ENCODE measurements around the gene PDHX.

PDHX gene

DNA sequence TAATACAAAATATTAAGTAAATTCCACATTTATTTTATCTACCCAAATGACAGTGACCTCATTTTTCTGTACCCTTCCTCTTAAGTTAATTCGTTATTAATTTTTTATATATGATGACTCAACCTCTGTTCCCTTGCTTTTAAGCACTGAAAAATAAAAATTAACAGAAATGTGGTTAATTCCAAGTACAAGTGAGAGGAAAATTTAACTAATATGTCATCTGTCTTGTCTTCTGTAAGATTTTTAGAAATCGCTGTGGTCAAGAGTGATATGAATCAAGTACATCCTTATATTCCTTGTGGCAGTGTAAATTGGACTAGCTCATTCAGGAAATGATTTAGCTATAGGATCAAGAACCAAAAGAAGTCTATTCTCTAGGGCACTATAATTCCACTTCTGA is 74.5 kb downstream of the PDHX start:
- no peak for DNase-seq (ENCODE audit: low spot score)

DNA sequence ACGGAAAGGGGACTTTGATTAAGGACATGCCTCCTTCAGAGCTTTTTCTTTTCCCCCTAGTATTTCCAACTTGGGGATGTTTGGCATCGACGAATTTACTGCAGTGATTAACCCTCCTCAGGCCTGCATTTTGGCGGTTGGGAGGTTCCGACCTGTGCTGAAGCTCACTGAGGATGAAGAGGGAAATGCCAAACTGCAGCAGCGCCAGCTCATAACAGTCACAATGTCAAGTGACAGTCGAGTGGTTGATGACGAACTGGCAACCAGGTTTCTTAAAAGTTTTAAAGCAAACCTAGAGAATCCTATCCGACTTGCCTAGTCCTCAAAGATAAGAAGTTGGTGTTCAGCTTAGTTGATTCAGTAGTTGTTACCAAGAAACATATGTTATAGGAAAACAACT is 78.4 kb downstream of the PDHX start:
- no peak for DNase-seq (ENCODE audit: low spot score)

DNA sequence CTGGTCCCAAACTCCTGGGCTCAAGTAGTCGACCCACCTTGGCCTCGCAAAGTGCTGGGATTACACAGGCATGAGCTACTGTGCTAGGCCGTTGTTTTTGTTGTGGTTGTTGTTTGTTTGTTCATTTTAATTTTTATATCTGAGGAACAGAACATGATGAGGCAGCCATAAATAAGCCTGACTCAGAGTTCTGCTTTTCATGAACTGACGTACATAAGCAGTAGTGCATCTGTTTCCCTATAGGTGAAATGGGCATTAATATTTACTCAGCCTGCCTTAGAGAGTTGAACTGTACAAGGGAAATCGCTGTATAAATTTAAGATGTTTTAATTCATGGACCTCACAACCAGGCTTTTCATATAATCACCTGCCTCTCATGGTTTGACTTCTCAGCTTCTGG is 80.5 kb downstream of the PDHX start:
- no peak for DNase-seq (ENCODE audit: low spot score)

DNA sequence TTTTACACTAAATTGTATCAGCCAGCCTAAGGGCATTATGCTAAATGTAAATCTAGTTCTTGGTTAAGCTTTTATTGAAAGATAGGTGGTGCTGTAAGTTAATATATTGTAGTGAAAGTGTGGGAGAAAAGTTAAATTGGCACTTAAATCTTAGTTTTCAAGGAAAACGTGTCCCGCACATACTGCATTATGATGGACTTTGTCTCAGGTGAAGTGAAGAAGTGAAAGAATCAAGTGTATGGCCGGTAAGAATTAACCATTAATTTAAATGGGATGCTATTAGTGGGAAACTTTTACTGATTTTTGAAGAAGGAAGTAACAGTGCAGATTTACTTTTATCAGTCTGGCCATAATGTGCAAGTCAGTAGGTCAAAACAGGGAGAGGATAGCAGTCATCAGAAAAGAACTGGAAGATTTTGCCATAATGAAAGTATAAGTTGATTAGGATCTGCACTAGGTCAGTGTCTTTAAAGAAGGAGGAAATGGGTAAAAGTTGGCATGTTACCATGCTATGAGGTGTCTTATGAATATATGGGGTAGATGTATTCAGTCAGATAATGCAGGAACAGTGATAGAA is 81.6 kb downstream of the PDHX start:
- DNase-seq (ENCODE audit: low spot score): no peak

DNA sequence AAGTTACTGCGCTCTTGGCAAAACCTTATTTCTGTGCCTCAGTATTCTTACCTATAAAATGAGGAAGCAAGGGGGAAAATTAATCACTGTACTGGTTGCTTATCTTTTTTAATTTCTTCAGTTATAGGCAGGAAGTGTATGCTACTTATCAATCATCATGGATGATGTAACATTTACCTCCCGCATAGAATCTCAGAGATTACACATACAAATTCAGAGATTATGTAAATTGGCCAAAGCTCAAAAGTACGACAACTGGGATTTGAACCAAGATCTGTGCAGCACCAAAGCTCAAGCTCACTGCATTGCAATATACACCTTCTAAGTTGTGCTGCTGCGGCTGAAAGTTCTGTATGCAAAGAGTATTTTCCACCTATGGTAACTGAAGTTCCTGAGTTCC is 83.0 kb downstream of the PDHX start:
- DNase-seq (ENCODE audit: low spot score): no peak

DNA sequence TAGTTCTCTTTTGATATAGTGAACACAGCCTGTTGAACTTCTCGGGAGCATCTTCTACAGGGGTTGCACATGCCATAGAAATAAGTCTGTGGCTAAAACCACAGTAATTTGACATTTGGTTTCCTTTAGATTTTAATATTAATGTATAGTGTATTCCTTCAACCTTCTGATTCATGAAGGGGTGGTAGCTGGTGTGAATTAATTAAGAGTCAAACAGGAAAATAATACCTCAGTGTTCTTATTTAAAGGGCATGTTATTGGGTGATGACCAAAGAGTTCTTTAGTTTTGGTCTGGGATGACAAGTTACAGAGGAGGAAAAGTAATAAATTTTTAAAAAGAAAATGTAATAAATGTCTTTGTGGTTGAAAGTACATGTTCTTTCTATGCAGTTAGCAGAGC is 86.8 kb downstream of the PDHX start:
- DNase-seq (ENCODE audit: low spot score): no peak

DNA sequence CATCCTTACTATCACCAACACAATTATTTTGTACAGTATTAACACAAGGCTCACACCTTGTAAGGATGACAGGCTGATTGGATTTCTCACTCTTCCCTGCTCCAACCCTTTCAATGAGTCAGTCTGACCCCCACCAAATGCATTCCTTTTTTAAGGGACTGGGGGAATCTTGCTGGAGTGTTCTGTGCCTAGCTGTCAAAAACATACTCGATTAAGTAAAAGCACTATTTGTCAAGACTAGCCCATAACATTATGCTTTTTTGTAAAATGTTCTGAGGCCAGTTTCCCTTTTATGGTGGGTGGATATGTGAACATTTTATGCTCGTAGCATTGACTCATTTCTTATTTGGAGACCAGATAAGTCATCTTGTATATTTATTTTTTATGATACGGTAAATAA is 87.2 kb downstream of the PDHX start:
- no peak for DNase-seq (ENCODE audit: low spot score)

DNA sequence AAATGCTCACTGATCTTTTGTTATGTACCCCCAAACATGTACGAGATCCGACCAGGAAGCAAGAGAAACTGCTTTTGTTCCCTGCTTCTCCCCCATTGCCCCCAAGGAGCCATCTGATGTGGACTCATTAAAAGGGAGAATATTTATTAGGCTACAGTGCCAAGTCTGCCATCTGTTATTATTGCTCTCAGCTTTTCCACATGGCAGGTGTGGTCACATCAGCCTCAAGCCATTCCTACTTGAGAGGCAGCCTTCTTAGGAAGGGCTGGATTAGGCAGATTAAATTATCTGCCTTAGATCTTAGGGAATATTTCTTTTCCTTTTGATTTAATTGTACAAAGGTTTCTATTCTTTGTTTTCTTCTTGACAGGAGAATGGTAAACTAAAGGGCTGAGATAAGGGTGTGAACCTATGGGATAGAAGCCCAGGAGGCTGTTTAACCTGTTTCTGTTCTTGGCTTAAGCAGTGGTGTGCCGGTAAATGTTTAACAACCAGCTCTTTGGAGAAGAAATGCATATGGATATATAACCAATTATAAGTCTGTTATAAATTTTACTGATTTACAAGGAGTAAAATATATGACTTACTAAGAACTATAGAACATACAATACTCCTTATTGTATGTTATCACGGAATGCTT is 88.8 kb downstream of the PDHX start:
- DNase-seq (ENCODE audit: low spot score): no peak

DNA sequence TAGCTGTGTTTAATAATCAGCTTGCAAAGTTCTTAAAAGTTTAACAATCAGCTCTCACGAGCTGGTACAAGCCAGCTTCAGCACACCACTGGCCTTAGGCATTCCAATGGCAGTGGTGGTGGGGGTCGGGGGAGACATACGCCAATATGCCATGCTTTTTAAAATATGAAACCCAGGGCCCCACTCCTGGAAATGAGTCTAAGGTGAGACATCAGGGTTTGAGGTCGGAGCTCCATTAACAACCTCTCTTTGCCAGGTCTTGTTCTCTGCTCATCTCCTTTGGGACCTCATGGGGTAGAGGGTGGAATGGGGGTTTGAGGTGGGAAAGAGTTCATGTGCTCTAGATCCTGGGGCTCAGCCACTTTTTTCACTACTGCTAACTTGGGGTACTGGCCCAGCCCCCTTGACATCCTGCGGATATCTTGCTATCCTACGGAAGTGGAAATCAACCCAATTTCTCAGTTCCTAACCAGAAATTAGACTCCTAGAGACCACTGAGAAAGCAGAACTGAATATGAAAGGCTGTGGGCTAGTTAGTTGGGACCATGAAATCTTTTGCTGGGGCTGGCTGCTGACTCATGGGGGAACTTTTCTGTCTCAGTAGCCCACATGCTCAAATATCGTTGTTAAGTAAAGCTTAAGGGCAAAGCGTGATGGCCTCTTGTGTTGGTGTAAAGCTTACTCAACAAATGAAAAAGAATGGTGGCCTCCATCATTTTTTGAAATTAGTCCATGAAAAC is 90.1 kb downstream of the PDHX start:
- DNase-seq (ENCODE audit: low spot score): no peak

DNA sequence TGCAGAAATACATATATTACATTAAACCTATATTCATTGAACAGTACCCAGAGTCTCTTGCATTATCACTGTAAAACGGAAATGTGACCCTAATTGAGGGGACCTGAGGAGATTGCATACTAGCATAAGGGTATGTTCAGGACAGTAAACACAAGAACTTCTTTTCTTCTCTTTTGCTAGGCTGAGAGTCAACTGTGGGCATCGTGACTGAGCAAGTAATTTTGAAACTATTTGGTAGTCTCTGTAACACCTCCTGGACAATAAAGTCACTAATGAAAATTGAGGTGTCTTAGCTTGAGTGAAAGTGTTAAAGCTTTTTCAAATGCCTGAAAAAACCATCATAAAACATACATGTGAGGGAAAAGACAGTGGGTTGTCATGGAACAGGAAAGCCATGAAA is 90.9 kb downstream of the PDHX start:
- no peak for DNase-seq (ENCODE audit: low spot score)

DNA sequence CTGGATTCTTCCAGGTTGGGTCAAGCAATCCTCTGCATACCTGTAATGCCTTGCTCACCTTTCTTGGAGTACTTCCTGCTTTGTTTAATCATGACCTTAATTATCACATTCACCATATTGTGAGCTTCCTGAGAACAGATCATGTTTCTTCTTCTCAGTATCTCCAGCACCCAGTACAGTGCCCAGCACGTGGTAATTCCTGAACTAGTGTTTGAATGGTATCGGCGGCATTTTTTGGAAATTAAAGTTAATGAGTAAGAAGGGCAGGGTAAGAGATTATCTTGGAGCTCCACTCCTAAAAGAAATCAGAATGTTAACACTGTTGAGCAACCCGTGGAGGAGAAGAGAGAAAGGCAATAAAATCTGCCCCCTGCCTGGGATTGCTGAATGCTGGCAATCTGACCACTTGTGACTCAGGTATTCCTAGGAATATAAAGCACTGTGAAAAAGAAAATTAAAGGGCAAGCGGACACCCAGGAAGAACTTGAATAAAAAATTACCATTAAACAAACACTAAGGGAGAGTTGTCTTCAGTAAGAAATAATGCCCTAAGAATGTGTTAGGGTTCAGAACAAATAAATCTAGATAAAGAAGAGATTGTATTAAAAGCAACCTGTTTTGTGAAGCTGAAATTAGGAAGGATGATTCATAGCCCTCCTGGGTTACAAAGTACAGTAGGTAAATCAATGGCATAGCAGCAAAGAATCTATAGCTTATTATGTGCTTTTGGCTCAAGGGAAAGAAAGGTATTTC is 92.9 kb downstream of the PDHX start:
- no peak for DNase-seq (ENCODE audit: low spot score)

DNA sequence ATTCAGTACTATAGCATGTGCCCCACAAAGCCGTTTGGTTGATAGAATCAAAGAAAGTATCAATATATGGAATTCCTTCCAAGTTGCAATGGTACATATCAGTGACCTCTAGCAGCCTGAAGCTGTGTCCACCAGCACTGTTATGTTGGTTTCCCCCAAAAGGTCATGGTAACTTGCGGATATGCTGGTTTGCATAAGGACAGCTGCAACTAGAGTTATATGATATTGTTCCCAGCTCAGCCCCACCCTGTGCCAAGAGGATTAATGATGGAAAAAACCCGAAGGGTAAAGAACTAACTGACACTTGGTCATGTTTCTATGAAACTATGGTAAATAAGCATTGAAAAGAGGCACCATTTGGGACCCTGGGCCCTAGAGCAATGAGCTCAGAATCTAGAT is 93.5 kb downstream of the PDHX start:
- DNase-seq (ENCODE audit: low spot score): no peak

DNA sequence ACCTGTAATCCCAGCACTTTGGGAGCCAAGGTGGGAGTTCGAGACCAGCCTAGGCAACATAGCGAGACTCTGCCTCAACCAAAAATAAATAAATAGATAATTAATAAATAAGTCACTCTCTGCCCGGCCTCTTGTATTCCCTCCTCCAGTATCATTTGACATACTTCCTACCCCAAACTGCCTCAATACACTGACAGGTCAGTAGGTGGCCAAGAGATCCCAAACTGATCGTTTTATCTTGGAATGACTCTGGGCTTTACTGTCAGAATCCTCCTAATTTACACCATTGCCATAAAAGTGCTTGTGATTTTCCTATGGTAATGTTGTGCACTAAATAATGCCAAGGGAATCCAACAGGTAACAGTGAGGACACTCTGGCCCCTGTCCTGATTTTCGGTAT is 94.2 kb downstream of the PDHX start:
- DNase-seq (ENCODE audit: low spot score): no peak

DNA sequence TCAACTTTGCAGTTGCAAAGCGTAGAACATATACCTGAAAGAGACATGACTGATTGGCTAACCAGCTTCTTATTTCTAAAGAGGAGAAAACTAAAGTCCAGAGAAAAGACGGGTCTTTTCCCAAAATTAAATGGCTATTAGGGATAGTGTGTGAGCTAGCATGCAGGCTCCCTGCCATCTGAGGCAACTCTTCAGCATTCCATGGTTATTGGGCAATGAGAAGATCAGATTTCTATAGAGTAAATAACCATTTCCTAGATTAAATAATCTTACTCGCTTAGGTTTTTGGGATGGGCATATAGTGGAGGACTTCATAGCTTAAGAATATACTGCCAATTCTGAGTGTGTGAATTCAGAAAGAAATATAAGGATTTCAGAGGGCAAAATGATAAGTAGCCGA is 95.0 kb downstream of the PDHX start:
- DNase-seq (ENCODE audit: low spot score): no peak

DNA sequence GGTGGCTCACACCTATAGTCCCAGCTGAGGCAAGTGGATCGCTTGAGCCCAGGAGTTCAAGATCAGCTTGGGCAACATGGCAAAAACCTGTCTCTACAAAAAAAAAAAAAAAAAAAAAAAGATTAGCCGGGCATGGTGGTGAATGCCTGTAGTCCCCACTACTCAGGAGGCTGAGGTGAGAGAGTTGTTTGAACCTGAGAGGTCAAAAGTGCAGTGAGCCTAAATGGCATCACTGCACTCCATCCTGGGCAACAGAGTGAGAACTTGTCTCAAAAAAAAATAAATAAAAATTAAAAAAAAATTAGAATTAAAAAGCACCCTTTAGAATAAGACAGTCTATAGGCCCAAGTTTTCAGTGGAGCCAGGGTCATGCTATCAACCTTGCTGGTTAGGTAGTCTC is 95.5 kb downstream of the PDHX start:
- DNase-seq (ENCODE audit: low spot score): no peak

DNA sequence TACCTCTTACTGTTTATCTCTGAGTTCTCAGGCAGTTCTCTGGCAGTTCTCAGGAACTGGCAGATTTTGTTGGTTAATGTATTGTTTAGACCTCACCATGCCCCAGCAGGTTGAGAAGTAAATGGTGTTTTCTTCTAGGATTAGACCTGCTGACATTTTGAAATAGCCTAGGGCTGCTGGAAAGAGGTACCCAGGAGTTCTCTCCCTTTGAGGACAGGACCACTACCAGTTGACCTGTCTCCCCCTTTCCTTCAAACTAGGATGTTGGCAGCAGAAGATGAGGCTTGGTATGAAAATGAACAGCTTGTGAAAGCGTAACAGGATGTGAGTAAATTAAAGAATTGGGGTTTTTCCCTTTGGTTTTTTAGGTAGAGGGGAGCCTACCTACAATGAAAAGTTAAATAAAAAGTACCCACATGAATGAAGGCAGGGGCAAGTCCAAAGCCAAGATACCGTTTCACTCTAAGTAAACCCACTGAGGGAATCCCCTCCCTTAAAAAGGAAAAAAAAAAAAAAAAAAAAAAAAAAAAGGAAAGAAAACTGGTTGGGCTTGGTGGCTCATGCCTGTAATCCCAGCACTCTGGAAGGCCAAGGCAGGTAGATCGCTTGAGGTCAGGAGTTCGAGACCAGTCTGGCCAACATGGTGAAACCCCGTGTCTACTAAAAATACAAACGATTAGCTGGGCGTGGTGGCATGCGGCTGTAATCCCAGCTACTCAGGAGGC is 96.2 kb downstream of the PDHX start:
- no peak for DNase-seq (ENCODE audit: low spot score)

DNA sequence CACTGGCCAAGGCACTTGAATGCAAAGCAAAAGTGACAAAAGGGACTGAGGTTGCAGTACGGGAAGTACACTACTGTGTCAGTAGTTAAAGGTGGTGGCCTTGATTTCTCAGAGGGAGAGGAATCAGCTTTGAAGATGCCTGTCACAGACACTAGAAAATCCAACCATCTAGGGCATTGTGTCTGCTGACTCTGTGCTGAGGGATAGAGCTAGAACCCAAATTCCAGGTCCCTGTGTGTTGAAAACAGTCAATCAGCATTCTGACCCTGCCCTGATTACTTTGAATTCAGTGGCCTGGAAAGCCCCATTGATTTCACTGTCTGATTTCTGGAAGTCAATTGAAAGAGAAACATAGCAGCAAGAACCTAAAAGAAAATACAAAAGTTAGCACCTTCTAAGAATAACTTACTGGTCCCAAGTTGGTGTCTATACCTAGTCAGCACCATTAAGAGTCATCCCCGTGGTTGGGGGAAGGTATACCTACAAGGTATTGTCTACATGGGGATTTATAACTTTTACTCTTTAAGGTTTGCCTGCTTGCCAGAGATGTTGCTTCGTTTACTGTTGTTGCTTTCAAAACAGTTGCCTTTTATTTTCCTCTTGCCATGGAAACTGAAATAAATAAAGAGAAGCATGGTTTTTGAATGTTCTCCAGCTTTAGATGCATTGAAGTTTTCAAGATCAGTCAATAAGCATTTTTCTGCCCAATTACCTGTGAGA is 97.3 kb downstream of the PDHX start:
- no peak for DNase-seq (ENCODE audit: low spot score)

DNA sequence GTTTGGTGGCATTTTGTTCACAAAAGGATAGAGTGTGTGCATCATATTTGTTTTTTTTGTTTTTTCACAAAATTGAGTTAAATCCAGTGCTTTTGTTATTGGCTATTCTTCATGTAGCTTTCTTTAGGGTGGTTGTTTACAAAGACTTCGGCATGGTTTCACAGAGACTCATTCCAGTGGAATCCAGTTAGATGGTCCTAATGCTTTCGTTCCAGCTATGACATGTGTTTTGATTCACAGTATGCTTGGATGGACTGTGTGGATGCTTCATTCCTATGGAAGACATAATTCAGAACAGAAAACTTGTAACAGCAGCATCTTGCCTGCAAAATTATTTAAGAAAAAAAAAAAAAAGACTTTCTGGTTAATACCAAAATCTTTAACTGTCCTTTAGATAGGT is 97.9 kb downstream of the PDHX start:
- DNase-seq (ENCODE audit: low spot score): no peak

DNA sequence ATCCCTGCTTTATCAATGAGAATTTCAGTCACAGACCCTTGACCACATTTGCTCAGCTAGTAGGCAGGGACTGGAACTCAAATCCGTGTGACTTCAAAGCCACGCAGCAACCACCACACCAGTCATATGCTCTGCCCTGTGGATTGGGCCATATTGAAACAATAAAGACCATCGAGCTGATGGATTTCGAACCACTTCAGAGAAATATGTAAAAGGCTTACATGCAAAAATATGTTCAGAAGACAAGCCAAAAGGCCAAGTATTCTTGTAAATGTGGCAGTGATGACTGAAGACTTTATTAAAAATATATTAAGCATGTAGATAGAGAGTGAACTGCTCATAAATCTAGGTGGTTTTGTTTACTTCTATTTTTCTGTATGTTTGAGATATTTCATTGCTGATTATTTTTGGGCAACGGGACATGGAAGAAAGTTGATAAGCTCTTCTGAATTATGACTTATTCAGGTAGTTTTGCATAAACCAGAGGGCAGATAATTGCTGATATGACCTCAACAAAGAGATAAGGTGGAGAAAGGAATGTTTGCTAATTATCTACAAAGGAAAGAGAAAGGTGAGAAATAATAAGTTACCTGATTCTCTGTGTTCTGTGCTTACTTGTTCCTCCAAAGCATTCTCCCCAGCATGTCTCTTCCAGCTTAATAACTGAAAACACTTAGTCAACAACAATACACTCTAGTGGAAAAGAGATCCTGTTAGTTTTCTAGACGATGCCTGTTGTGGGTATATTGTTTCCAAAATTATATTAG is 99.4 kb downstream of the PDHX start:
- DNase-seq (ENCODE audit: low spot score): no peak

DNA sequence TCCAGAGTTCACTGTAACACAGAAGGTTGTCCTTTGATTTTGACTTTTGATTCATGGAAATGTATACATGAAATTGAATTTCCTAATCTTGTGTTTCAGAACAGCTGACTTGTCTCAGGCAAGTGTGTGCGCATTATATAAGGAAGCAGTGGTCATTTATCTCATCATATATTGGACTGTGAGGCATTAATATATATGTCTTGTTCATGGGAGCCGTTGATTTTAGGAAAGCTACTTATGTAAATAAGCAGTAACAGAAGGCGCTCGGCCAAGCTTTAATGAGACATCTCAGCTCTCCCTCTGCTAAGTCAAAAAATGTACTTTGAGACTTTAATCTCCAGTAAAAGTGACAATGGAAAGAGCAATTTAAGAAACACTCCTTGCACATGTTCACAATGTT is 100.5 kb downstream of the PDHX start:
- DNase-seq (ENCODE audit: low spot score): no peak

Measured in NAMALWA (cell line).